ENCODE results near the gene VDR.

DNA sequence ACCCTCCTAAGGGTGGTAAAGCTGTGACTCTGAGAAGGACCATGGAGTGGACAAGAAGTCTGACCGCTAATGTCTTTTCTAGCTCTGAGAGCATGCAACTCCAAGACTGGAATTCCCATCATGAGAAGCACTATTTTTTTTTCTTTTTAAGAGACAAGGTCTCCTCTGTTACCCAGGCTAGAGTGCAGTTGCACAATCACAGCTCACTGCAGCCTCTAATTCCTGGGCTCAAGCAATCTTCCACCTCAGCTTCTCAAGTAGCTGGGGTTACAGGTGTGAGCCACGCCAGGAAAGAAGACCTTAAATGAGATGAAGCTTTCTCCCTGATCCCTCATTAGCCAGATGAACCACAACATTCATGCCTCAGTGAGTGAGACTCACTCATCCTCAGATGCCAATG is 19.2 kb downstream of the VDR start:
- TF ChIP-seq, protein P1, sequence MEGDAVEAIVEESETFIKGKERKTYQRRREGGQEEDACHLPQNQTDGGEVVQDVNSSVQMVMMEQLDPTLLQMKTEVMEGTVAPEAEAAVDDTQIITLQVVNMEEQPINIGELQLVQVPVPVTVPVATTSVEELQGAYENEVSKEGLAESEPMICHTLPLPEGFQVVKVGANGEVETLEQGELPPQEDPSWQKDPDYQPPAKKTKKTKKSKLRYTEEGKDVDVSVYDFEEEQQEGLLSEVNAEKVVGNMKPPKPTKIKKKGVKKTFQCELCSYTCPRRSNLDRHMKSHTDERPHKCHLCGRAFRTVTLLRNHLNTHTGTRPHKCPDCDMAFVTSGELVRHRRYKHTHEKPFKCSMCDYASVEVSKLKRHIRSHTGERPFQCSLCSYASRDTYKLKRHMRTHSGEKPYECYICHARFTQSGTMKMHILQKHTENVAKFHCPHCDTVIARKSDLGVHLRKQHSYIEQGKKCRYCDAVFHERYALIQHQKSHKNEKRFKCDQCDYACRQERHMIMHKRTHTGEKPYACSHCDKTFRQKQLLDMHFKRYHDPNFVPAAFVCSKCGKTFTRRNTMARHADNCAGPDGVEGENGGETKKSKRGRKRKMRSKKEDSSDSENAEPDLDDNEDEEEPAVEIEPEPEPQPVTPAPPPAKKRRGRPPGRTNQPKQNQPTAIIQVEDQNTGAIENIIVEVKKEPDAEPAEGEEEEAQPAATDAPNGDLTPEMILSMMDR (IDR thresholded peaks at IDR 0.05), result no peak
- TF ChIP-seq POLR2A (IDR thresholded peaks at IDR 0.05), result no peak
